ENCODE results near the gene PJVK.
"Not testable (repeated sequence)": the region's sequence is repeated elsewhere in the genome, so short reads cannot be mapped to it uniquely, and the experiment has no call there.

PJVK gene

DNA sequence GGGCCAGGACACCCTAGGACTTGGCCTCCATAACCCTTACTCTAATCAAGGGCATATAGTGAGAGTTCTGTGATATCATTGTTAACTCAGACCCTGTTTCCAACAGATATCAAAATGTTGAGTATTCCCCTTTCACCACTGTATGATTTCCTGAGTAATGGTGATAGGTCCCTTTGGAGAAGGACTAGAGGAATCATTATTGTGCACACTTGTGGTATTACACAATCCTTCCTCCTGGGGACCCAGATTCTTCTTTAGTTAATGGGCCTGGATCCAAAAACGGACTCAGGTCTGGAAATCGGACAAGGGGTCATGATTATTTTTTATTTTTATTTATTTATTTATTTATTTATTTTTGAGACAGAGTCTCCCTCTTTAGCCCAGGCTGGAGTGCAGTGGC is 23.7 kb upstream of the PJVK start:
- no peak for DNase-seq
- intact Hi-C loops (cut with DNase I), result no loop called here

DNA sequence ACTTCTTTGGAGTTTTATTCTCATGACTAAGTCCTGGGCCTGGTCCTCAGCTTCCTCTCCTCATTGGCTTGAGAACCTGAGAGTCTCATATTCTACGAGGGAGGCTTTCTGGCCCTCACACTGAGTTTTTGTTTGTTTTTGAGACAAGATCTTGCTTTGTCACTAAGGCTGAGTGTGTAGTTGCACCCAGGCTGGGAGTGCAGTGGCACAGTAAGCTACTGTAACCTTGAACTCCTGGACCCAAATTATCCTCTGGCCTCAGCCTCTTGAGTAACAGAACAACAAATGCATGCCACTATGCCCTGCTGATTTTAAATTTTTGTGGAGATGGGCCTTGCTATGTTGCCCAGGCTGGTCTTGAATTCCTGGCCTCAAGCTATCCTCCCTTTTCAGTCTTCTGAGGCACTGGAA is 22.8 kb upstream of the PJVK start:
- no peak for DNase-seq
- intact Hi-C loops (cut with DNase I), result no loop called here

DNA sequence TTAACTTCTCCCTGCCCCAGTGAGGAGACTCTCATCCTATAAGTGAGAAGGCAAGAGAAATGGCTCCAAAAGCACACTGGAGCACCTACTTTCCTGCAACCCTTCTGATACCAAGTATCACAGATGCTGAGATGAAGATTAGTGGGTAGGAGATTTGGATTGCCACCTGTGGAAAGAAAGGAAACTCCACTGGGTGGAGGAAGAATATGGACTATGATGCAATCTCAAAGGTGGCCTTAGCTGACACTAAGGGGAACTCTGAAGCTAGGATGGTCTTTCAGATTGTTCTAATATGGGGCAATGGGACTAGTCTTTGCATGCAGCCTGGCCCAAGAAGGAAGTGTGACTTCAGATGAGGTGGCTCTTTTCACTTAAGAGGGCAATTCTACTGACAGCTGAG is 21.8 kb upstream of the PJVK start:
- no peak for DNase-seq
- intact Hi-C loops (cut with DNase I), result no loop called here

DNA sequence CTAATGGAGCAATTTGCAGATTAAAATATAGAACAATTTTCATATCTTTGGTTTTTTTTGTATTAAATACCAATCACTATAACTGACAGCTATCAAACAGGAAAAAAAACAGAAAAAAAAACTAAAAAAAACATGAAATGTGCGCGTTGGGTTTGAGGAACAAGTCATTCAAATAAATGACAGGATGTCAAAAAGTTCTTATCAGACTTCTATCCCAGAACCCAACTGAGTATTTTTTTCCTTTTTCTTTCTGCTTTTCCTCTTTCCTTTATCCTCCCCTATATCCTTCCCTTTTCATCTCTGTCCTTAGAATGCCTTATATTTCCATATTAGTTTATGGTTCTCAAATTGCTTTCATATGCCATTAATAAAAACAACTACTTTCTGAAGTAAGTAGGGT is 14.5 kb upstream of the PJVK start:
- intact Hi-C loops (cut with DNase I), result no loop called here
- no peak for DNase-seq

DNA sequence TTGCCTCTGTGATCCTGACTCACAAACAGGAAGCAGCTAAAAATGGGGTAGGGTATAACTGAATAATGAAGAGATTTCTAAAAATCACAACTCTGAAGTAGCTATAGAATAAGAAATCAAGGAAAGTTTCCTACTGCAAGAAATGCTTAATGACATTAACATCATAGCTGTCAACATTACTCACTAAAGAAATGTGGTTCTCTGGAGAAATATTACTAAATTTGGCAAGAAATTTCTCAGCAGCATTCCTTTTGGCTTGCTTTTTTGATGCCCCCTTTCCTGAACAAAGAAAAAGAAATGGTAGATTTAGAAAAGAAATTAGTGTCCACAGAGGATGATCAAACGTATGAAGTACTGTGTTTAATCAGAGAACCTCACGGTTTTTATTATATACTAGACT is 9.8 kb upstream of the PJVK start:
- DNase-seq, result no peak
- intact Hi-C loops (cut with DNase I), result no loop called here

DNA sequence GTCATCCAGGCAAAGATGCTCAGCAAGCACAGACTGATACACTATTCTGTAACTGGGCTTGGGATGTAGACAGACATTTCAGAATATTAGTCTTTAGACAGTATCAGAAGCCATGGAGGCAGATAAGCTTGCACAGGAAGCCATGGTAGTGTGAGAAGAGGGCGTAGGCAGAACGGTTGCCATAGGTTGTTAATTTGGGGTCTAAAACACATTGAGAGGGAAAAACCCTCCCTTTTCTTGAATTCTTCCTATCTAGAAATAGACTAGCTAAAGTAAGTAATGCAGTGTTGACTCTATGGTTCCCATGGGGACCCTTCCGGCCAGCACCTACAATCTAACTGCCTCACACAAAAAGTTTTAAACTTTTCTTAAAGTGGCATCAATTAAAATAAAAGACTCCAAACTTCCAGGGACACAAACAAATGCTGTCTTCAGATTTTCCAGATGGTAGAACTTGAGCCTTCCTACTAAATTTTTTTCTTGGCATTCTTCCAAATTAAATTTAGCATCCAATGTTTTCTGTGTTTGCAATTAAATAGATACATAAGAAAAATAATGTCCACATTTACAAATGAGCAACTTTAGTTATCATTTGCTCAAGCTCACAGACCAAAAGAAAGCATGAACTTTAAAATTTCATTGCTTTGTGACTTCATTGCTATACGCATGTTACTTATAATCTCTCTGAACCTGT is 2.1 kb upstream of the PJVK start:
- DNase-seq, result no peak
- intact Hi-C loops (cut with DNase I), result no loop called here

DNA sequence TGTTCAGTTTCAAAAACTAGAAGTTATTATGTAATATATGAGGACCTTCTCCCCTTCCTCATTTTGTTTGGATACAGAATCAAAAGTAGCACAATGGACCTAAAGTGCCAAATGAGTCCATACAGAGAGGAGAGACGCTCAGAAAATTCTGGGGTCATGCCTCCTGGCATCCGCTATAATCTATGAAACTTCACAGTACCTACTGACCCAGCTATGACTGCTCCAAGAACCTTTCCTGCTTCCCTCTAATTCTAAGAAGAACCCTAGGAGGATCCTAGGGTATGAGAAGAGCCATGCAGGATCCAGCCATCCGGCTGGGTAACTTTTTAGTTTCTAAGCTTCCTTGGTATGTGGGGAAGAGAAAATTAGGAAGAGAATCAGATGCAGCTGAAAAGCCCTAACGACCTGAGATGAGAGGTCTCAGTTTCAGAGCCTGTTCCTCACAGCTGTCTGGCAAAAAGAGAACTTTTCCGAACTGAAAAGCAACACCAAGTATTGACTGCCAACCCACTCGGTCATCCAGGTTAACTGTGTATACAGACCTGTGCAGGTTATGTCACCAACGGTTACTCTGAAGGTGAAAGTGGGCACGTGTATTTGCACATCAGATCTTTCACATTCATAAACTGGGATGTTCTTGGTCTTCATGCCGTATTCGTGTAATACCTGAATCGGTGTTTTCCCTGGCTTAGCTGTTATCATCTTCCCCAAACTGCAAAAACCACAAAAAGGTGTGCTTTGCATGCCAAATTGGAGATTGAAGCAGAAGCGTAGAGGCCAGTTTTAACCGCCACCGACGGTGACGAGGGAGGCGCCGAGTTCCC is 1.3 kb upstream of the PJVK start:
- DNase-seq, result peak in 2 of 42 donors; percentile 3 to 11
- intact Hi-C loops (cut with DNase I), result no loop called here

DNA sequence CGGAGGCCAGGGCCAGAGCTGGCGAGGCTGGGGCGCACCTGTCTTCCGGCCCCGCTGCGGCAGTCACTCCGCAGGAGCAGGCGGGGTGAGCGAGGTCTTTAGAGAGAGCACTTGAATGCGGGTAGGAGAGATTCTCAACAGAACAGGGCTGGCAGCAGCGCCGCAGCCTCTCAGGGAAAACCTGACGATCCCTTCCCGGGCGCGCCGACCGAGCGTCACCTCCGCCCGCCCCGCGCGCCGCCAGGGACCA is 729 bp upstream of the PJVK start:
- DNase-seq, result peak in 11 of 42 donors; percentile 26 to 82 (median 72)
- intact Hi-C loops (cut with DNase I), result no loop called here

DNA sequence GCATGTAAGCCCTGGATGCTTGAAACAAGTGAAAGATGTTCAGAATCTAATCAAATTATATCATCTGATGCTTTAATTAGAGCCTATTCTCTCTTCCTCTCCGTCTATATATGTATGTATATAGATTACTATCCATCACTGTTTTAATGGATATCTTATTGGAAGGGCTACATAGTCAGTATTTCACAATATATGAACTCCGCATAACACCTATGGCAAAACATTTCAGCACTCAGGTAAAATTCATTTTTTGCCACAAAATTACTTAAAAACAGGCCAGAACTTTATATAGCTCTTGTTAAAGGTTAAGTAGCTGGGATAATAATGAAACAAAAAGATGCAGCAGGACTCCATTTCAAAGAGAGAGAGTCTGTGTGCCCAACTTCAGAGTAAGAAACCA is 1.2 kb downstream of the PJVK start:
- intact Hi-C loops (cut with DNase I), result no loop called here
- DNase-seq, result no peak

DNA sequence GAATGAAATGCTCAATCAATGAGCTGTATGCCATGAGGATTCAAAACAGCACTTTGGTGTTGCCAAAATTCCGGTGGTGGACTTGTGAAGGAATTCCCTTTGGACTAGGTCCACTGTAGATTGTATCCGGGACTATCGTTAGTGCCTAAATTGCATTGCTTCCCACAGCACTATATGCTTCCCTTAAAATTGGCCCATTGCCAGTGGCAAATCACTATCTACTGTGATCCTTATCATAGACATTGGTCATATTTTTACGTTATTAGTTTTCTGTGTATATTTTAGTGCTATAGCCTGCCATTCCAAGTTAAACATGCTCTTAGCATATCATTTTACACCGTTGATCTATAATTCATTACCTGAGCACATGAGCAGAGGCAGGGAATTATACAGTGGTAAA is 1.7 kb downstream of the PJVK start:
- no peak for DNase-seq
- intact Hi-C loops (cut with DNase I), result no loop called here

DNA sequence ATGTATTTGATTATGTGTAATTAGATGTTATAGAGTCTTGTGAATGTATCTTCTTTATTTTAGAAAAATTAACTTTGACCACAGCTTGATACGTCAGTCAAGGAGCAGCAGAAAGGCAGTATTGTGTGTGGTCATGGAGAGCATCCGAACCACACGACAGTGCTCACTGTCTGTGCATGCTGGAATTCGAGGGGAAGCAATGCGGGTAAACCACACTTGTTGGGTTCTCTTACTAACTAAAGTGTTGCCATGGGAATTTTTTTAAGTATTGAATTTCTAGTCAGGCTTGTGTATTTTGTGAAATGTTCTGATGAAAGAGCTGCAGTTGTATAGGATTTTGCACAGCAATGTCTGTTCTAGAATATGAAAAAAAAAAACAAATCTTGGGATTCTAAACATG is 4.8 kb downstream of the PJVK start:
- DNase-seq, result no peak
- intact Hi-C loops (cut with DNase I), result no loop called here

DNA sequence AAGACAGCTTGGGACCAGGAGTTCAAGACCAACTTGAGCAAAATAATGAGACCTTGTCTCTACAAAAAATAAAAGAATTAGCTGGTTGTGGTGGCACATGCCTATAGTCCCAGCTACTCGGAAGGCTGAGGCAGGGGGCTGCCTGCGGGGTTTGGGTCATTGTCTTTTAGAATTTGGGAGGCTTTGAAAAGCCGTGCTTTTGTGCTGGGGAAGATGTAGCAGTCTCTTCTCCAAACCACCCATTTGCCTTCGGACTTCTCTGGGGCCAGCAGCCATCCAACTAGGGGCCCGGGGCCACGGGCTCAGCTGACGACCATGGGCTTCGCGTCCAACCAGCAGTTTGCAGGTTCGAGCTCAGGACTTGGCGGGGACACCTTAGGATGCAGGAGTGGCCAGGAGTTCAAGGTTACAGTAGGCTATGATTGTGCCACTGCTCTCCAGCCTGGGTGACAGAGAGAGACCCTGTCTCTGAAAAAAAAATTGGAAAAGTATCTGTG is 6.3 kb downstream of the PJVK start:
- intact Hi-C loops (cut with DNase I), result no loop called here
- no peak for DNase-seq

DNA sequence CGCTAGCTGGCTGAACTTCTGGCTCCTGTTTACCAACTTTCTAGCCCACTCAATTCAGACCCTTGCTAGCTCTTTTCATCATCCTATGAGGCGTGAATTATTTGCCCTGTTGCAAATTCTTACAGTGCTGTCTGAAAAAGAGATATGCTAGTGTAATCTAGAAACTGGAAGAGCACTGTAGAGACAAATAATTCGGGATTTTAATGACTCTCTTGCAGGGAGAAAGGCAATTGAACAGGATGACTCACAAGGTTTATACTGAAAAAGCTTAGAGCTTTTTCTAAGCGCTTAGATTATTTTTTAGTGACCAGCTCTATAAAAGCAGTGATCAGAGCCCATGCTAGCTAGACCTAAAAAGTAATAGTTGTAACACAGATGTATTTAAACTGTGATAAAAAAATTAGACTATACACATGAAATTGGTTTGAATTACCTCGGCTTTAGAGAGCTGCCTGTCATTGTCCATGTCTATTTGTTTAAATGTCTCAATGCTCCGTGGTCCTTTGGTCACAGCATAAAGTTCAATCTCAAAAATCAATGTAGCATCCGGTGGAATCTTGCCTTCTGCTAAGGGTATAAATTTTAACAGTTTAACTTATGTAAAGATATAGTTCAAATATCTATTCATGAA is 18.2 kb downstream of the PJVK start:
- DNase-seq, result no peak
- intact Hi-C loops (cut with DNase I), result no loop called here

DNA sequence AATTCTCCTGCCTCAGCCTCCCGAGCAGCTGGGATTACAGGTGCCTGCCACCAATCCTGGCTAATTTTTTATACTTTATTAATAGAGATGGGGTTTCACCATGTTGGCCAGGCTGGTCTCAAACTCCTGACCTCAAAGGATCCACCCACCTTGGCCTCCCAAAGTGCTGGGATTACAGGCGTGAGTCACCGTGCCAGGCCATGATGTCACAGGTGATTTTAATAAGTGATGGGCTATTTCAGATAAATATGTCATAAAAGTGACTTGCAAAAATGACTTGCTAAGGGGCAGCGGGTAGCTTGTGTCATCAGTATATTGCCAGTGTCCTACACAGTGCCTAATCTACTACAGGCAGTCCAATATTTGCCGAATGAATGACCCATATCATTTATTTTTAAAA is 20.1 kb downstream of the PJVK start:
- intact Hi-C loops (cut with DNase I); DNase-seq: not testable (repeated sequence)

DNA sequence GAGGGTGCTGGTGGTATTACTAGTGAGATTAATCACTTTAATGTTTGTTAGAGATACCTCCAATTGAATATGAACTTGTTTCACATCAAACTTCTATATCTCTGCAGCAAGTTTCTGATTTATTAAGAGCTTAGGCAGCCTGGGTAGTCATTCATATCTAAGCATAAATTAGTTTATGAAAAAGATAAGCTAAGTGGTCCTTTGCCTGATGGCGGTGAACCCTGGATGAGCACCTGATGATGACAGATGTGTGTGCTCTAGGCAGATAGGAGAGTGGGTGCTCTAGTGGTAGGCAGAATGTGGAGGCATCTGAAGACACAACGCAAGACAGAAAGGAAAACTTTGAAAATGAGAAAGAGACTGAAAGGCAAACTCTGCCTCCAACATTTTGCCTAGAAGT is 22.2 kb downstream of the PJVK start:
- DNase-seq, result no peak
- intact Hi-C loops (cut with DNase I), result no loop called here

DNA sequence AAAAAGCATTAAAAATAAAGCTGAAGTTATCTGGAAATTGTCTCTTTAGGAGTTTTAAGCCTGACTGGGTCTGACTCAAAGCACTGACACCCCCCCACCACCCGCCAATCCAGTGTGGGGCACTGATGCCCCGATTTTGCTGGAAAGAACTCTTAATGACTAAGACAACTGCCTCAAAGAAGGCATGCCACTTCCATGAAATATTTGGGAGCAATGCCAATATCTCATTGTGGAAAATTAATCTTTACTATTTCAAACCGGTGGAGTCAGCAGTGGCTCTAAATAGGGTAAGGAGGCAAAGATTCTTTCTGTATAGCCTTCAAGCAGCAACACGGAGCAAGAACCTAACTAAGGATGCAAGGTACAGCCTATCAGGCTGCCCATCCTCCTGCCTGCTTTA is 22.8 kb downstream of the PJVK start:
- DNase-seq, result no peak
- intact Hi-C loops (cut with DNase I), result no loop called here

DNA sequence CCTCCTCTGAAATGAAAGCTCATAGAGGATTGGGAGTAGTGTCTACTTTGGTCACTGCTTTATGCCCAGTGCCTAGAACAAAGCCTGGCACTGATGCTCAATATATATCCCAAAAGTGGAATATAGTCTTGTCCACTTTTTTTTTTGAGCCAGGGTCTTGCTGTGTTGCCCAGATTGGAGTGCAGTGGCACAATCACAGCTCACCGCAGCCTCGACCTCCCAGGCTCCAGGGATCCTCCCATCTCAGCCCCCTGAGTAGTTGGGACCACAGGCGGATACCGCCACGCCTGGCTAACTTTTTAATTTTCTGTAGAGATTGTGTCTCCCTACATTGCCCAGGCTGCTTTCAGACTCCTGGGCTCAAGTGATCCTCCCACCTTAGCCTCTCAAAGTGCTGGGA is 23.4 kb downstream of the PJVK start:
- intact Hi-C loops (cut with DNase I), result no loop called here
- no peak for DNase-seq

DNA sequence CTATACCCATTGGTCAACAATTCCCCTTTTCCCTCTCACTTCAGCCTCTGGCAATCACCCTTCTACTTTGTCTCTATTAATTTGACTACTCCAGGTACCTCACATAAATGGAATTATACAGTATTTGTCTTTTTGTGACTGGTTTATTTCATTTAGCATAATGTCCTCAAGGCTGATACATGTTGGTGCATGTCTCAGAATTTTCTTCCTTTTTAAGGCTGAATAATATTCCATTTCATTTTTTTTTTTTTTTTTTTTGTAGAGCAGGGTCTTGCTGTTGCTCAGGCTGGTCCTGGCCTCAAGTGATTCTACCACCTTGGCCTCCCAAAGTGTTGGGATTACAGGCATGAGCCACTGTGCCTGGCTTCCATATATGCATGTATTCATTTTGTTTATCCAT is 25.3 kb downstream of the PJVK start:
- intact Hi-C loops (cut with DNase I), result no loop called here
- no peak for DNase-seq

DNA sequence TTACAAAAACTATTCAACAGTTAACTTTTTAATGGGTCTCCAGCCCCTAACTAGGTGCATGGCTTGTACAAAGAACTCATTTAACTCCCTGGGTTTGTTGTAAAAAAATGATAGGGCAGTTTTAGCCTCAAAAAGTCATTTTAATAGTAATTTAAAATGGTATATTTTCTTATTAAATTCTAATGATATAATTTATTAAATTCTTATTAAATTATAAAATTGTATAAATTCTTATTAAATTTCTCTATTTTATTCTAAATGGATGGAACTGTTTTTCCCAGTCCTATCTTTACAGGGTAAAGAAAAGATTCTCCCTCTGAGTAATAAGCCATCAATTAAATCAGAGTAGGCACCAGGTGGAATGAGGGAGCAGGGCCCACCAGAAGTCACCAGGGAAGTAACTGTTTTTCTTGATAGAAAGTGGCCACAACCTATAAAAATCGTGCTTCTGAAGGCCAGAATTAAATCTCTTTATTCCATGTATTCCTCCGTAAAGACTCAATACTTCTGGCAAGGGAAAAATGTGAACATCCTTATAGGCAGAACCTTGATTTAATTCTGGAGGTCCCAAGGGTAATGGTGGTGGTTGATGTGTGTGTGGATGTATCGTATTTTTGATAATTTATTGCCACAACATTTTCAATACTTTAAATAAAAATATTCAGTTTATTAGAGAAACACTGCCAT is 26.4 kb downstream of the PJVK start:
- no peak for DNase-seq
- intact Hi-C loops (cut with DNase I), result loop anchor here (1.0 kb wide), 1 partner anchor 26 kb away; the partner anchor contains the start of genes PJVK and PRKRA

DNA sequence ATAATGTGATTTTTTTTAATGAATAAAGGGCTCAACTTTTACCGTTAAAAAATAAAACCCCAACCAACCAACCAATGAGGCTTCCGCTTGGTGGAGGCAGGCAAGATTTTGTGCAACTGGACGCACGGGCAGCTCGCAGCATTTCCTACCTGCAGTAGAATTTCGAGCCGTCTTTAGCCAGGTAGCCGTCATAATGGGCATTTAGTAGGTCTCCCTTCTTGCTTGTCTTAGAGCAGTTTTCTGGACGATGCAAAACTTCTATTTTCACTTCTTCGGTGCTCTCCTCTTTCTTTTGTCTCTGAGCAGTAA is 26.9 kb downstream of the PJVK start:
- intact Hi-C loops (cut with DNase I), result loop anchor here (1.0 kb wide), 1 partner anchor 27 kb away; the partner anchor contains the start of genes PJVK and PRKRA
- peak in 11 of 42 donors; percentile 12 to 53 (median 17) for DNase-seq

All from head of caudate nucleus (tissue), 42 donors.